ENCODE data around the gene OTUB2.
"Not testable (repeated sequence)": the region's sequence is repeated elsewhere in the genome, so short reads cannot be mapped to it uniquely, and the experiment has no call there.

The OTUB2 gene

DNA sequence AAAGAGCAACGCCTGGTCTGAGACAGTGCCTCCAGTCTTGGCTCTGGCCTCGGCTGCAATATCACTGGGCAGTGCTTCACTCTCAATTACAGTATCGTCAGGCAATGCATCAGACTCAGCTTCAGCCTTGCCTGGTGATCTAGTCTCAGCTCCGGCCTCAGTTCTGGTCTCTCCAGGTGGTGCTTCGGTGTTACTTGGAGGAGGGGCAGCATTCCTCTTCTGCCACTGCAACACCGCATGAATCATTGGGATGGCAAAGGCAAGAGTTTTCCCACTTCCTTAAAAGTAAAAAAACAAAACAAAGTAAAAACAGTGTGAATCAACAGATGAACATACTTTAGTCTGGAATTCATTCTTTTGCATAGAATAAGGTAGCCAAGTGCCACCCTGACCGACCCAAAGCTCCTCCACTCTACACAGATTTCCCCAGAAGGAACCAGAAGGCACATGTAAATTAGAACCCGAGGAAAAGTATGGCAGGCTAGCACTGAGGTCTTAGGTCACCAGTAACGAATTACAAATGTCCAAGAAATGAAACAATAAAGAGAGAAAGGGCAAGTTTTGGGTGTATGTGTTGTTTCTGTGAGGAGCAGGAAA, 36.3 kb downstream of the OTUB2 start:
- DNase-seq = peak; percentile 14

DNA sequence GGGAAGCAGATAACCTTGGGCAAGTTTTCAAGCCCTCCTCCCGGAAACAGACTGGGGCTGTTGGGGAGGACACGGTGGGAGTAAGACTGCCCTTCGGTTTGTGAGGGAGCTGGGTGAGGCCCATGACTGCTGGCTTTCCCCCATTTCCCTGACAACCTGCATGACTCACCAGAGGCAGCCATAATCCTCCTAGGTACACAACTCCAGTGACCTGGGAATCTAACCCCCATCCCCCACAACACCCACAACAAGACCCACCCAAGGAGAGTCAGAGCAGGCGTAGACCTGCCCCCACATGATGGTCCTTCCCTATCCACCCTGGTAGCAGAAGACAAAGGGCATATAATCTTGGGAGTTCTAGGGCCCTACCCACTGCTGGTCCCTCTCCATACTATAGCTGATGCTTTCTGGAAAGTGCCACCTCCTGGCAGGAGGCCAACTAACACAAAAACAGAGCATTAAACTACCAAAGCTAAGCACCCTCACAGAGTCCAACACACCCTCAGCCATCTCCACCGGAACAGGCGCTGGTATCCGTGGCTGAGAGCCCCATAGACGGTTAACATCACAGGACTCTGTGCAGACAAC, 40.0 kb downstream of the OTUB2 start:
- DNase-seq = peak; percentile 13

DNA sequence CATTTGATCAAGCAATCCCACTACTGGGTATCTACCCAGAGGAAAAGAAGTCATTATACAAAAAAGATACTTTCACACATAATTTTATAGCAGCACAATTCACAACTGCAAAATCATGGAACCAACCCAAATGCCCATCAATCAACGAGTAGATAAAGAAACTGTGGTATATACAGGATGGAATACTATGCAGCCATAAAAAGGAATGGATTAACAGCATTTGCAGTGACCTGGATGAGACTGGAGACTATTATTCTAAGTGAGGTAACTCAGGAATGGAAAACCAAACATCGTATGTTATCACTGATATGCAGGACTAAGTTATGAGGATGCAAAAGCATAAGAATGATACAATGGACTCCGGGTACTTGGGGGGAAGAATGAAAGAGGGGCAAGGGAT, 45.9 kb downstream of the OTUB2 start:
- DNase-seq = not testable (repeated sequence)

DNA sequence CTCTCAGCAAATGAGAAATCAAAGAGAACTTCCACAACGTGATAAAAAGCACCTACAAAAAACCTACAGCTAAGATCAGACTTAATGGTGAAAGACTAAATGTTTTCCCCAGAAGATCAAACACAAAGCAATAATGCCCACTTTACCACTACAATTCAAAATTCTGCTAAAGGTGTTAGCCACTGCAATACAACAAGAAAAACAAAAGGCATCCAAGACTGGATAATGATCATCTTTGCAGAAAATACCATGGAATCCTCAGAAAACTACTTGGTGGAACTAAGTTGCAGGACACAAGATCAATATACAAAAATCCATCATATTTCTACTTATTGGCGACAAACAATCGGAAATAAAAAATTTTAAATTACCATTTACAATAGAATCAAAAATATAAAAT, 48.4 kb downstream of the OTUB2 start:
- no peak for DNase-seq

DNA sequence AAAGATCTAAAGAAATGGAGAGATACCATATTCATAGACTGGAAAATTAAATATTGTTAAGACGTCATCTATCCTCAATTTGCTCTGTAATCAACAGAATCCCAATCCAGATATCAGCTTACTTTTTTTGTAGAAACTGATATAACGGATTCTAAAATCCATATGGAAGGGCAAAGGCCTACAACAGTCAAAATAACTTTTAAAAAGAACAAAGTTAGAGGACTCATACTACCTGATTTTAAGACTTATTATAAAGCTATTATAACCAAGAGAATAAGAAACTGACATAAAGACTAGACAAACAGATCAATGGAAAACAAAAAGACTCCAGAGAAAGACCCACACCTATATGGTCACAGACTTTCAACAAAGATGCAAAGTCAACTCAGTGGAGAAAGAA, 48.9 kb downstream of the OTUB2 start:
- no peak for DNase-seq

DNA sequence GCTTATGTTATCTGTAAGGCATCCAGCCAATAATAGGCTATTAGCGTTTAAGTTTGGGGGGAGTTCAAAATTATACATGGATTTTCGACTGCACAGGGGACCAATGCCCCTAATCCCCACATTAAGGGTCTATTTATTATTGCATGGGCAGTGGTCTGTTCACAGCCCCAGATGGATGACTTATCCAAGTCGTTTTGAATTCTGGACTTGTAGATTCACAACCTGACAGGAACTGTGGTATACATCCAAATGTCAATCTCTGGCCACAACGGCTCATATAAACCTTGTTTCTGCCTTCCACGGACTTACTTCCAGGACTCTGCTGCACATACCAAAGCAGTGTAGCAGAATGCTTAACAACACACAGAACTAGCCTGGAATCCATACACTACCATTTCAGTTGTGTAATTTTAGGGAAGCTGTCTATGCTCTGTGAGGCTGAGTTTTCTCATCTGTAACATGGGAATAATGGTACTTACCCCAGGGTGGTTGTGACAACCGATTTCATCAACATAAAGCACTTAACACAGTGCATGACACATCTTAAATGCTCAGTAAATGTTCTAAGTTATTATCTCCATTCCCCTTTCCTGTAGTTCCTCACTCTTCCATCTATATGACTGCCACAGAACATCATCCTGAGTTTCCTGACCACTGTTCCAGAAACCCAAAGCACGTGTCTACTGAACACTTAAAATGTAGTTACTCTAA, 51.1 kb downstream of the OTUB2 start:
- no peak for DNase-seq

DNA sequence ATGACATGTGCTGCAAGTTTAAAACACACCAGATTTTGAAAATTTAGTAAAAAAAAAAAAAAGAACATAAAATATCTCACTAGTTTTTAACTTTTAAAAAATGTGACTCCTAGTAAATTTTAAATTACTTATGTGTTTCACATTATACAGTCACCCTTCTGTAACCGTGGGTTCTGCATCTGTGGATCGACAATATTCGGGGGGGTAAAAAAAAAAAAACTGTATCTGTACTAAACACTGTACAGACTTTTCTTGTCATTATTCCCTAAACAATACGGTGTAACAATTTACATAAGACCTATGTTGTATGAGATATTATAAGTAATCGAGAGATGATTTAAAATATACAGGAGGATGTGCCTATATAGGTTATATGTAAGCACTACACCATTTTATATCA, 51.7 kb downstream of the OTUB2 start:
- no peak for DNase-seq

DNA sequence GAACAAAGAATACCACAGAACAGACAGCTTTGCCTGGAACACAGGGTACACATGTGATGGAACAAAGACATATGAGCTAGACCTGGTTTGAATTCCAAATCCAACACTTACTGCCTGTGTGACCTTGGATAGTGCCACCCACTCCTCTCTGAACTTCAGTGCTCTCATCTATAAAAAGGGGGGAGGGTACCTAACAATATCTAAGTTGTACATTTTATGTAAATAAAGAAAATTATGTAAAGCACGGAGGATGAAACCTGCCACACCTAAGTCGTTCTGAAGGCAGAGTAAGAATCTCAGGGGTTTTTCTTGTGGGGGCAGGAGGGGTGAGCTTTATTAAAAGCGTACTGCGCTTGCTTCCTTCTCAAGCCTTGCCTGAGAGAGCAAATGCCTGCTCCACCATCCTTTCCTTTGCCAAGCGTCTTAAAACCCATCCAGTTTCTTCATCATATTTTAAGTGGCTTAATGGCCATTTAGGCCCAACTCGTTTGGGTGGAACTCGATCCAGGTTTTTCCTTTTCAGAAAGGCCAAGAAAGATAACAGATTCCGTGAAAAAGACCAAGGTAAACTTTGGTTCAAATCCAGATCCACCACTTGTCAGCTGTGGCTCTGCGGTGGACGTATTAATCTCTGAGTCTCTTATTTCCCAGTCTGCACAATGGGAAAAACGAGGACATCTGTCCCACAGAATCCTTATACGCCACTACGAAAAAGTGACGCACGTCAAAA, 53.9 kb downstream of the OTUB2 start:
- no peak for DNase-seq

DNA sequence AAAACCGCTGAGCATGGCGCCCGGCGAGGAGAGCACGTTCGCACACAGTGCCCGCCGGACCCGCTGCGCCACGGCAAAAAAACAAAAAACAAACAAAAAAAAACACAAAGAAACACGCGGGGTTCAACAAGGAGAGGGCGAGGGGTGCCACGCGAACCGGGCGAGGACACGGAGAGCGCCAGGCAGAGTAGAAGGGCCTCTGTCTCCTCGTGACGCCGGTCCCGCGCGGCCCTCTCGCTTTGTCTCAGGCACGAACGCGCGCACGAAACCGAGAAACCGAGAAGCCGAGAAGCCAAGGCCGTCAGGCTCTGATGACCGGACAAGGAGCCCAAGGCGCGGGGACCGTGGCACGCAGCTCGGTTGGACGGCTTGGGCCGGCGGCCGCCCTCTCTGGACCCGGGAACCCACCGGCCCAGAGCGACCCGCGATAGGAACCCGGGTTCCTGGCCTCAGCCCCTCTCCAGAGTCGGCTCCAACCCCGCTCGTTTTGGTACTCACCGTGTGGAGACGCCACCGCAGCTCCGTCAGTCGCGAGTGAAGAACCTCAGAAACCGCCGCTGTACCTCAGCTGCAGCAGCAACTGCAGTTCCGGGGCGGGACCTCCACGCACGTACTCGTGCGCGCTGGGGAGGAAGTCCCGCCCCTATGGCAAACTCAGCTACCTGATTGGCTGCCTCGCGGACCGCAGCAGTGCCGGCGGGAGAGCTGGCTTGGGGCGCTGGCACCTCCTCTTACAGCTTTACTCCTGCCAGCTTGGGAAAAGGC, 54.7 kb downstream of the OTUB2 start, which contains the start of the genes DDX24 and IFI27L1:
Gene DDX24 (minus strand): TSS at position 582 of the 765 bp plus-strand sequence. CDS start 1,460 bp downstream, outside the sequence.
Gene IFI27L1 (plus strand): TSS at position 690 of the 765 bp plus-strand sequence. CDS start 15,628 bp downstream, outside the sequence.
- peak; percentile 90 for DNase-seq

DNA sequence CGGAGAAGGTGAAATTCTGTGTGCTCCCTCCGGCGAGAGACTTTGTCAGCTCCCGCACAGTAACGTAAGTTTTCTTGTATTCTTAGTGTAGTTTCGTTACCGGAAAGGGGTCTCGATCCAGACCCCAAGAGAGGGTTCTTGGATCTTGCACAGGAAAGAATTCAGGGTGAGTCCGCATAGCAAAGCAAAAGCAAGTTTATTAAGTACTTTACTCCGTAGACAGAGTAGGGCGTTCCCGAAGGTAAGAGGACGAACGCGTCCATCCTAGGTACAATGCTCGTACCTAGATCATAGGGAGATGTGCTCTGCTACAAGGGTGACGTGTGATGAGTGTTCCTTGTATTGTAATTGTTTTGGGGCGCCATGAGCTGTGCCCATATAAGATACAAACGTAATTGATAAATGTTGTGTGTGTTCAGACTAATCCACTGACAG, 55.3 kb downstream of the OTUB2 start:
- DNase-seq = no peak

DNA sequence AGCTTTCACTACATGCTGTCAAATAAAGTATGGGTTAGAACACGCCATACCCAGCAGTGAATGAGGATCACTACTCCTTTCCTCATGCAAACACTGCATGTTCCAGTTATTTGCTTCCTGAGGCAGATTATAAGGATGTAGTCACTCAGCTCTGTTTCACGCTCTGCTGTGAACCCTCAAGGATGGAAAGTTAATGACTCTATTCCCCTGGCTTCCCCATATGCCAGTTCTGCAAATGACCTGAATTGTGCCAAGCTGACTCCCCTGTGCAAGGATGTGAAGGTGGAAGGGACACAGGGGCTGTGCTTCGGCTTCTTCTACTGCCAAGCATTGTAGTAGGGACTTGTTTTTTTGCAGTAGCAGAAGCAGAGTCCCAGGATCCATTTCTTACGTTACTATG, 61.8 kb downstream of the OTUB2 start:
- DNase-seq = no peak

DNA sequence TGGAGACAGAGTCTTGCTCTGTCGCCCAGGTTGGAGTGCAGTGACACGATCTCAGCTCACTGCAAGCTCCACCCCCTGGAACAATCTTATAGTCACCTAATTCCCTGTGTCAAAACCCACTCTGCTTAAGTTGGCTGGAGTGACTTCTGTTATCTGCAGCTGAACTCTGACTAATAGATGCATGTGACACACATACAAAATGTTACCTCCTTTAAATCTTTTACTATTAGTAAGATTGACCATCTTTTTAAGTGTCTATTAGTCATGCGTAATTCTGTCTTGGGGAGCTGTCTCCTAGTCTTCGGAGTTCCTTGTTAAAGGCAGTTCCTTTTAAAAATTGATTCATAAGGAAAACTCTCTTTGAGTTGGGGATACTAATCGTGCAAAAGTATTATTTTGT, 62.4 kb downstream of the OTUB2 start:
- no peak for DNase-seq

DNA sequence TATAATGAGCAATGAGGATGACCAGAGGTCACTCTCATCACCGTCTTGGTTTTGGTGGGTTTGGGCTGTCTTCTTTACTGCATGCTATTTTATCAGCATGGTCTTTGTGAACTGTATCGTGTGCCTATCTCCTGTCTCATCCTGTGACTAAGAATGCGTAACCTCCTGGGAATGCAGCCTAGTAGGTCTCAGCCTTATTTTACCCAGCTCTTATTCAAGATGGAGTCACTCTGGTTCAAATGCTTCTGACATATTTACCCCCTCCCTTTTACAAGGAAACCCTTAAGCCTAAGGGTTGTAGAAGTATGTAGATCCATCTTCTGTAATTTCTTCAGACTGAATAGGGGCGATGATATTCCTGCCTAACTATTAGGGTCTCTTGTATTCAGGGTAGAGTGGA, 63.3 kb downstream of the OTUB2 start:
- no peak for DNase-seq

DNA sequence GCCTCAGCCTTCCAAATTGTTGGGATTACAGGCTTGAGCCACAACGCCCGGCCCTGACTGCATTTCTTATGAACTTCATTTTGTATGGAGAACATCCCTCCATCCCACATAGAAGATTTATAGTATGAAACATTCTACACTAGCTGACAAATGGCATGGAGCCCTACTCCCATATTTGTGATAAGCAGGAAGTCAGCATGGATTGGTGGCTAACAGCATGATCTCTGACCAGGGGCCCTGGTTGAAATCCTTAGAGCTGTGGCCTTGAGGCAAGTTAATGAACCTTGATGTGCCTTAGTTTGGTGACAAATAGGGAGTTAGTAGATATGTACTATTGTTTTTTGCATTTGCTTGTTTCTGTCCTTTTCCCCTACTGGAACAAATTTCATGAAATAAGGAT, 67.3 kb downstream of the OTUB2 start:
- DNase-seq = no peak

DNA sequence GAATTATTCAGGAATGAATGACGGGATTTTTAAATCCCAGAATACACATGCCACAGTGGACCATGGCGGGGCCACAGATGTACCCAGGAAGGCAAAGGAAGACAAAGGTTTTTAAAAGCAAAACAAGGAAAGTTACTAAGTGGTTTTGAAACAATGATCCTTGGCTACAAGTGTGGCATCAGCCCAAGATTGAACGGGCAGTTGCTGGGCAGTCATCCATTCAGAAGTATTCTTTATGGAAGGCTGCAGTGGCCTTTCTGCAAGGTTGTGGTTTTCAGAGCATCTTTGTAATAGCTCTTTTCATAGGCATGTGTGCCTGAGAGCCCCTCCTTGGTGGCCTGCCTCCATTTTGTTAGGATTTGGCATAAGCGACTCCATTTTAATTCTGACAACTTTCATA, 71.0 kb downstream of the OTUB2 start:
- no peak for DNase-seq

Data from NCI-H226 (cell line).